Lung (tissue), 12 donors: Measurements from ENCODE around the gene CPNE6. TPM values are rescaled to one million over a fixed set of nuclear protein-coding genes. Genes with fewer than 3 reads are reported as not detected.

ENCODE experiments used
- ATAC-seq: fragments of 200-7000 bp; cut with Tn5 transposase; one replicate; pipeline ENCODE4 v1.9.1; 2020; ENCODE audit warnings: moderate number of reproducible peaks; ENCODE audit not compliant: insufficient read depth, low FRiP score
- DNase-seq, 3 donors: peaks; one replicate each; pipeline ENCODE4 v3.0.0-alpha.2; 2013 to 2017
- H3K27ac ChIP-seq, 2 donors: one replicate each; pipeline ENCODE4 v1.5.1; 2013; ENCODE audit warnings: mild to moderate bottlenecking in 2 of 2, moderate library complexity in 2 of 2, control low read depth in 1 of 2, inconsistent platforms in 1 of 2, low read depth in 1 of 2, low read length in 1 of 2
- H3K27me3 ChIP-seq, 3 donors: one replicate each; pipeline ENCODE4 v1.5.1; 2013; ENCODE audit warnings: low read length in 2 of 3; ENCODE audit not compliant: control insufficient read depth in 3 of 3, insufficient read depth in 3 of 3
- H3K36me3 ChIP-seq, 4 donors: one replicate each; pipeline ENCODE4 v1.5.1; 2013; ENCODE audit warnings: low read length in 4 of 4, mild to moderate bottlenecking in 1 of 4, moderate library complexity in 1 of 4; ENCODE audit not compliant: control insufficient read depth in 4 of 4, insufficient read depth in 4 of 4
- H3K4me1 ChIP-seq, 5 donors: one replicate each; pipeline ENCODE4 v1.5.1; 2013; ENCODE audit warnings: low read length in 5 of 5, mild to moderate bottlenecking in 2 of 5, moderate library complexity in 1 of 5; ENCODE audit not compliant: control insufficient read depth in 5 of 5, insufficient read depth in 5 of 5
- H3K4me3 ChIP-seq: one replicate; pipeline ENCODE4 v1.5.1; 2013; ENCODE audit warnings: mild to moderate bottlenecking, control low read depth, moderate library complexity
- H3K9ac ChIP-seq, 2 donors: one replicate each; pipeline ENCODE4 v1.5.1; 2013; ENCODE audit warnings: low read length in 2 of 2, control low read depth in 1 of 2; ENCODE audit not compliant: insufficient read depth in 1 of 2
- H3K9me3 ChIP-seq, 4 donors: one replicate each; pipeline ENCODE4 v1.5.1; 2013; ENCODE audit warnings: low read length in 3 of 4, mild to moderate bottlenecking in 1 of 4, moderate library complexity in 1 of 4; ENCODE audit not compliant: control insufficient read depth in 4 of 4, insufficient read depth in 3 of 4
- WGBS, 2 donors: extraction: QIAGEN DNeasy Blood & Tissue Kit; methylation state at CpG; one replicate each; pipeline ENCODE4 v1.1.7; 2013; 5-methylcytosine and 5-hydroxymethylcytosine counted together
- polyA plus RNA-seq, 2 donors: library from polyadenylated mRNA; stranded (reverse); fragments of 200-250 nt; gene quantifications; one replicate each; pipeline ENCODE4 v1.2.1, GENCODE V29; 2013
- total RNA-seq, 2 donors: library from RNA; depleted of rRNA in 1 of 2; stranded (reverse); fragments of >200 nt in 1 of 2; gene quantifications; one replicate each; pipeline ENCODE4 v1.2.1, GENCODE V29; 2014 to 2021
- TF ChIP-seq, protein P1 (sequence below): IDR thresholded peaks from 2 replicates; pipeline ENCODE4 v1.5.1; 2012; ENCODE audit warnings: mild to moderate bottlenecking; ENCODE audit errors: control extremely low read depth, extremely low read depth
- donor health status: control.
- donor health status: control.
- donor health status: Bipolar disorder and iron deficiency.
- donor health status: healthy.
- donor health status: DM: yes; HTN: yes; CAD: no.

CPNE6 gene
- total and polyA plus RNA-seq, 4 donors = not detected

- H3K4me1 ChIP-seq = peaks cover 0 to 9% (median 3%) of the 10 kb centered on the region in 5 donors
- TF ChIP-seq, protein P1, sequence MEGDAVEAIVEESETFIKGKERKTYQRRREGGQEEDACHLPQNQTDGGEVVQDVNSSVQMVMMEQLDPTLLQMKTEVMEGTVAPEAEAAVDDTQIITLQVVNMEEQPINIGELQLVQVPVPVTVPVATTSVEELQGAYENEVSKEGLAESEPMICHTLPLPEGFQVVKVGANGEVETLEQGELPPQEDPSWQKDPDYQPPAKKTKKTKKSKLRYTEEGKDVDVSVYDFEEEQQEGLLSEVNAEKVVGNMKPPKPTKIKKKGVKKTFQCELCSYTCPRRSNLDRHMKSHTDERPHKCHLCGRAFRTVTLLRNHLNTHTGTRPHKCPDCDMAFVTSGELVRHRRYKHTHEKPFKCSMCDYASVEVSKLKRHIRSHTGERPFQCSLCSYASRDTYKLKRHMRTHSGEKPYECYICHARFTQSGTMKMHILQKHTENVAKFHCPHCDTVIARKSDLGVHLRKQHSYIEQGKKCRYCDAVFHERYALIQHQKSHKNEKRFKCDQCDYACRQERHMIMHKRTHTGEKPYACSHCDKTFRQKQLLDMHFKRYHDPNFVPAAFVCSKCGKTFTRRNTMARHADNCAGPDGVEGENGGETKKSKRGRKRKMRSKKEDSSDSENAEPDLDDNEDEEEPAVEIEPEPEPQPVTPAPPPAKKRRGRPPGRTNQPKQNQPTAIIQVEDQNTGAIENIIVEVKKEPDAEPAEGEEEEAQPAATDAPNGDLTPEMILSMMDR = no peak
- no peak for ATAC-seq
Measured at GRCh38 chr14:24076302-24076601, 4.9 kb downstream of the CPNE6 start.

GRCh38 chr14:24077086-24077485, 5.7 kb downstream of the CPNE6 start:
- peaks cover 0 to 9% (median 3%) of the 10 kb centered on the region in 5 donors for H3K4me1 ChIP-seq
- H3K27me3 ChIP-seq = peaks cover 0 to 12% (median 7%) of the 10 kb centered on the region in 3 donors
- H3K4me3 ChIP-seq = no peak overlapping the region
- no peak for ATAC-seq
- TF ChIP-seq, protein P1 = no peak
- 92 to 94% methylated on average over 23 of the region's 23 CpGs for WGBS, 2 donors
- no peak overlapping the region for H3K27ac ChIP-seq
- no peaks in the 10 kb centered on the region for H3K9me3 ChIP-seq
- no peaks in the 10 kb centered on the region for H3K36me3 ChIP-seq
- H3K9ac ChIP-seq = no peak overlapping the region
- no peak for DNase-seq

More at GRCh38 chr14:24076302-24076601, 4.9 kb downstream of the CPNE6 start:
- Histone ChIP-seq H3K4me3 (no peak overlapping the region), H3K36me3 (no peaks in the 10 kb centered on the region), H3K27ac (no peak overlapping the region), H3K27me3 (peaks cover 0 to 12% (median 12%) of the 10 kb centered on the region in 3 donors), H3K9ac (no peak overlapping the region), H3K9me3 (no peaks in the 10 kb centered on the region)
- DNase-seq = no peak
- 89 to 94% methylated on average over 10 of the region's 10 CpGs for WGBS, 2 donors

DNA sequence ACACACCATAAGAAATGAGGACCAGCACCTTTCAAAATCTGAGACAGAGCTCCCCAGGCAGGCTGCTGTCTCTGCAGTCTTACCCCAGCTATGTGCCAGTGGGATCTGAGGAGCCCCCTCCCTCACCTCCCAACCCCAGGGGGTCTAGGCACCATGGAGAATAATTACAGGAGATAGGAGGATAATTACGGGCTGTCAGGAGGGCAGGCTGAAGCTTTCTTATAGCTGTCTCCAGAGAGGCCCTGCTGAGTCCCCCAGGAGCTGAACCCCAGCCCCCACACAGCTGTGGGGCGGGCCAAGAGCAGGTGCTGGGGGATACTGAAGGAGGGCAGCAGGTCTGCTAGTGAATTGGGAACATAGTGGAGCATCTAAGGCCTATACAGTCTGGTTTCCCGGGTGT, 6.8 kb downstream of the CPNE6 start:
- DNase-seq = no peak
- peaks cover 0 to 9% (median 3%) of the 10 kb centered on the region in 5 donors for H3K4me1 ChIP-seq
- no peaks in the 10 kb centered on the region for H3K9me3 ChIP-seq
- no peak for ATAC-seq
- no peak overlapping the region for H3K27ac ChIP-seq
- WGBS, 2 donors = 83 to 90% methylated on average over 3 of the region's 3 CpGs
- TF ChIP-seq, protein P1 = no peak
- H3K4me3 ChIP-seq = no peak overlapping the region
- no peaks in the 10 kb centered on the region for H3K36me3 ChIP-seq
- no peak overlapping the region for H3K9ac ChIP-seq
- peaks cover 0 to 12% (median 9%) of the 10 kb centered on the region in 3 donors for H3K27me3 ChIP-seq

GRCh38 chr14:24079491-24080141, 8.3 kb downstream of the CPNE6 start:
- Histone ChIP-seq H3K4me3 (no peak overlapping the region), H3K4me1 (peaks cover 0 to 9% (median 3%) of the 10 kb centered on the region in 5 donors), H3K9me3 (no peaks in the 10 kb centered on the region), H3K27ac (no peak overlapping the region), H3K27me3 (peaks cover 0 to 14% (median 12%) of the 10 kb centered on the region in 3 donors), H3K36me3 (no peaks in the 10 kb centered on the region), H3K9ac (no peak overlapping the region)
- DNase-seq (no peak), ATAC-seq (no peak)
- TF ChIP-seq, protein P1 = no peak
- WGBS, 2 donors = 84 to 88% methylated on average over 9 of the region's 9 CpGs
